Middle frontal gyrus (tissue), 1 donor: ENCODE measurements around the gene MDM2.

Experiments
- DNase-seq: peaks from one replicate; pipeline ENCODE4 v3.0.0-alpha.2; 2015; ENCODE audit warnings: low spot score; ENCODE audit errors: extremely low spot score

Gene MDM2

GRCh38 chr12:68850390-68850789 is 42.4 kb downstream of the MDM2 start:
- DNase-seq, result no peak

- DNase-seq, result no peak
Observed at GRCh38 chr12:68851592-68852306, 43.8 kb downstream of the MDM2 start.

GRCh38 chr12:68853396-68854077 is 45.6 kb downstream of the MDM2 start:
- no peak for DNase-seq

- no peak for DNase-seq
Observed at GRCh38 chr12:68854078-68854468, 46.1 kb downstream of the MDM2 start.

- no peak for DNase-seq
Observed at GRCh38 chr12:68854554-68854953, 46.6 kb downstream of the MDM2 start.

DNA sequence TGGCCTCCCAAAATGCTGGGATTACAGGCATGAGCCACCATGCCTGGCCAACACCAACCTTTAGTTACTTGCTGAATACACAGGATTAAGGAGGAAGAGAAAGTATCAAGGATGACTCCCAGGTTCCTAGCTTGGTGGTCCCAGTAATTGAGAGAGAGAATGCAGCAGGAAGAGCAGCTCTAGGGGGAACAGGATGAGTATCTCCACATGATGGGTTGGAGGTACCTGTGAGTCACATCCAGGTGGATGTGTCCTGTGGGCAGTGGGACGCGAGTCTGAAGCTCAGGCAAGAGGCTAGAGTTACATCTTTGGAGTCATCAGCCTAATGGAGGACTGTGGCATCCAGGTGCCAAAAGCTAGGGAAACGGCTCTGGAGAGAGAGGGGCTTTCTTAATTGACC is 47.1 kb downstream of the MDM2 start:
- DNase-seq, result no peak

DNA sequence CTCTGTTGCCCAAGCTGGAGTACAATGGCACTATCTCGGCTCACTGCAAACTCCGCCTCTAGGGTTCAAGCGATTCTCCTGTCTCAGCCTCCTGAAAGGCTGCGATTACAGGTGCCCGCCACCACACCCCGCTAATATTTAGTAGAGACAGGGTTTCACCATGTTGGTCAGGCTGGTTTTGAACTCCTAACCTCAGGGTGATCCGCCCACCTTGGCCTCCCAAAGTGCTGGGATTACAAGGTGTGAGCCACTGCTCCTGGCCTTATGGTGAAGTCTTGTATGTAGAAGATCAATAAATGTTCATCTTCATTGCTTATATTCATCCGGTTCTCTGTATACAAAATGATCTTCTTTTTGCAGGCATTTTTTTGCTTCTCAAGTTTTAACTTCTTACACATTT is 47.8 kb downstream of the MDM2 start:
- no peak for DNase-seq

GRCh38 chr12:68856510-68856909 is 48.5 kb downstream of the MDM2 start:
- no peak for DNase-seq

GRCh38 chr12:68861890-68862289 is 53.9 kb downstream of the MDM2 start:
- no peak for DNase-seq

DNA sequence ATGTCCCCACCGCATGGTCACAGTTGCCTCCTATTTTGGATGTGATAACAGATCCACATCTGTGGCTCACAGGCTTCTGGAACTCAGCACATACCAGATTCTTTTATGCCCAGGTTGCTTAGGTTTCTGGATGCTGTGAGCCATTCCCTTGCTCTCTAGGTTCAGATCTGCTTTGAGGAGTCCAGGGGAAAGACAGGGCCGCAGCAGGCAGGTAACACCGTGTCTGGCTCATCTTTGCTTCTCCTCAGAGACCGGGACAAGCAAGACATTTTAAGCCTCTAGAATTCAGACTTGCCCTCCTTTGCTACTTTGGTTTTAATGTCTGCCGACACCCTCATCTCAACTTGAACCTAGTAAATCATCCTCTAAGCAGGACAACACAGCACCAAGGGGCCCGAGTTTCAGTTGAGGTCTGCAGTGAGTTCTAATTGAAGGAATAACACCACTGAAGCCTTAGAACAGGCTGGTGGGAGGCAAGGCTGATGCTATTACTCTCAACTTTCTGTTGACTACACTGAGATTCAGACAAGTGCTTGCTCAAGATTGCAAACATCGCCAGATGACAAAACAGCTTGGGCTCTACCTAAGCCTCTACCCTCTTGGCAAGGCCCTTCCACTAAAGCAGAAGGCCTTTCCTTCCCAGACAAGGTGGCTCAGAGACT is 55.3 kb downstream of the MDM2 start:
- no peak for DNase-seq

DNA sequence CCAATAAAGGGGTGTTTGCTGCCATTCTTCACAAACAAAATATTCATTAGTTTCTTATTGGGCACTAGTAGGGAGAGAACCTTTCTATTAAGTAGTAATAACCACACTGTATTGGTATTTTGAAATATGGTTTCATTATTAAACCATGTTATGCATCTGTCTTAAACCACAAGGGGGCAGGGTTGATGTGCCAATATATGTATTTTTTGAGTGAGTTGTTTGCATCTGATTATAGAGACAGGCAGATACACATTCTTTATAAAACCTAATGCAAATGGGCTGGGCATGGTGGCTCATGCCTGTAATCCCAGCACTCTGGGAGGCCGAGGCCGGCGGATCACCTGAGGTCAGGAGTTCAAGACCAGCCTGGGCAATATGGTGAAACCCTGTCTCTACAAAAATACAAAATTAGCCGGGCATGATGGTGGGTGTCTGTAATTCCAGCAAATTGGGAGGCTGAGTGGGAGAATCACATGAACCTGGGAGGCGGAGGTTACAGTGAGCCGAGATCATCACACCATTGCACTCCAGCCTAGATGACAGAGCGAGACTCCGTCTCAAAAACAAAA is 56.0 kb downstream of the MDM2 start:
- DNase-seq, result peak; percentile 18

DNA sequence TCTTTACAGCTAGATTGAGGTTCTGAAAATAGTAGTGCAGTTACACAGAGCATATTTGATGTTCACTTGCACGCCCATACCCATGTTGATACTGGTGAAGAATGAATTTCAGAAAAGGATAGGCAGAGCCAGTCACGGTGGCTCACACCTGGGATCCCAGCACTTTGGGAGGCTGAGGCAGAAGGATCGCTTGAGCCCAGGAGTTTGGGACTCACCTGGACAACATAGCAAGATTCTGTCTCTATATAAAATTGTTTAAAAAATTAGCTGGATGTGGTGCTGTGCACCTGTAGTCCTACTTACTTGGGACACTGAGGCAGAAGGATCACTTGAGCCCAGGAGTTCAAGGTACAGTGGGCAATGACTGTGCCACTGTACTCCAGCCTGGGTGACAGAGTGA is 56.6 kb downstream of the MDM2 start:
- no peak for DNase-seq

DNA sequence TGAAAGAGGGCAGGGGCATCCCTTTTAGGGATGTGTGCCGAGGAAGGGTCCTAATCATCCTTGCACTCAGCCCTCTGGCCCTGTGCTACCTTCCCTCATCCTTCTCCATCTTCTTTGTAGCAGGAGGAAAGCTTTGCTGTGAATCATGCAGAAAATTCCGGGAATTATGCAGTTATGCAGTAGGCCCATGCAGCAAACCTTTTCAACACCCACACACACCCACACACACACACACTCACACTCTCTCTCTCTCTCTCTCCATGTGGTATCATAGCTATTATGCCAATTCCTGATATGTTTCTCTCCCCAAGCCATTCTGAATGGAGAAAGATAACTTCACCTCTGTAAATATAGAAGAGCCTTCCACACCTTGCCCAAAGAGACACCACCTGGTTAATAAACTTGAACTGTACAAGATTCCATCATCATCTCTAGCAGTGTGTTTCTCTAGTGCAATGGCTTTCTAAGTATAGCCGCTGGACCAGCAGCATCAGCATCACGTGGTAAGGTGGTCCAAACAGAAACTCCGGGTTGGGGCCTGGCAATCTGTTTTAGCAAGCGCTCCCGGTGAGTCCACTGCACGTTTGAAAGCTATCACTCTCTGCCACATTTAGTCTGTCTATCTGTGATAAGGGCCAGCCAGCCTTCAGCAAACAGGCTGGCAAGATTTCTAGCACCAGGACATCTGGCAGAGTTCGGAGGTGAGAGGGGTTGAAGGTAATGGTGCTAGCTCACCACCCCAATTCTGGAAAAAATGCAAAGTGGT is 57.6 kb downstream of the MDM2 start:
- DNase-seq, result no peak

GRCh38 chr12:68866950-68867349 is 59.0 kb downstream of the MDM2 start:
- no peak for DNase-seq

DNA sequence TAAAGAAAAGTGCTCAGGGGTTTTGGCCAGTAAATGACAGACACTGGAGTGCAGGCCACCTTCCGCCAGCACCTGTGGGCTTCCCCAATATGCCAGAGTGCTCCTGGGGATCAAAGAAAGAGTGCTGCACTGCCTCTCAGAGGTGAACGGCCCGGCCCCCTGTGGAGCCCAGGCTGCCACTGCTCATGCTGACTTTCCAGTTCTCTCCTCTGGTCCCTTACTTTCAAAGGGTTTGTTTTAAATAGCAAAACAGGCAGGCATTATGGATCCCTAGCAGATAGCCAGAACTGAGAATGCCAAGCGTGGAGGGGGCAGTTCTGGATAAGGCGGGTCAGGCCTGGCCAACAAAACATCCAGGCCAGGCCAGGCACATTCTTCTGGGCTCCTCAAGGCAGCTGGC is 59.6 kb downstream of the MDM2 start:
- DNase-seq, result no peak

DNA sequence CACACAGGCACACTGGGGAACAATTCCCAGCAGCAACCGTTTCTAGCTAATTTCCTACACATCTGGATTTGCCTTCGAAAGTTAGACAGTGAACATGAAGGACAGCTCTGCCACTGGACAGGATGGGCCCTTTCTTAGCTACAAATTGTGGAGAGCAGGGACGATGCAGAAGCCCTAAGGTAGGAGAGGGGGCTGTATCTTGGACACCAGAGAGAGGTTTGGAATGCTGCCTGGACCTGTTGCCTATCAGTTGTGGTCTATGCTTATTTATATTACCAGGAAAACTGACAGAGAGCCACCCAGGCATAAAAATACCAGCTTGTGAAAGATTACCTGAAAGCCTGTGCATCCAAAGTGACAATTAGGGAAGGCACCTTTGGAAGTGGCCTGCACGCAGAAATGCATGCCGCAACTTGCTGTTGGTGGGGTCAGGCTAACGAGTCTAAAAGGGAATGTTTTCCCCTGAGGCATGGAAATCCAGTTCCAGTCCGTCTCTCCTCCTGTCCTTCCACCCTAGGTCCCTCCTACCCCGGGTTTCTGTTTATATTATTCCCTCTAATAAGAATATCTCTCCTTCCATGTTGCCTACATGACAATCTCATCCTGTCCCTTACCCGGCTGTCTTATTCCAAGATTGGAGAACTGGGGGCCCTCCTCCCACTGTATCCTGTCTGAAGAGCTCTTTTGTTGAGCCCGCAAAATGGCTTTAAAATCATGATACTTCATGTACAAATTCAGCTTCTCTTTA is 60.2 kb downstream of the MDM2 start:
- no peak for DNase-seq

- DNase-seq, result no peak
Observed at GRCh38 chr12:68870011-68870410, 62.0 kb downstream of the MDM2 start.

- no peak for DNase-seq
Observed at GRCh38 chr12:68870443-68870842, 62.5 kb downstream of the MDM2 start.

DNA sequence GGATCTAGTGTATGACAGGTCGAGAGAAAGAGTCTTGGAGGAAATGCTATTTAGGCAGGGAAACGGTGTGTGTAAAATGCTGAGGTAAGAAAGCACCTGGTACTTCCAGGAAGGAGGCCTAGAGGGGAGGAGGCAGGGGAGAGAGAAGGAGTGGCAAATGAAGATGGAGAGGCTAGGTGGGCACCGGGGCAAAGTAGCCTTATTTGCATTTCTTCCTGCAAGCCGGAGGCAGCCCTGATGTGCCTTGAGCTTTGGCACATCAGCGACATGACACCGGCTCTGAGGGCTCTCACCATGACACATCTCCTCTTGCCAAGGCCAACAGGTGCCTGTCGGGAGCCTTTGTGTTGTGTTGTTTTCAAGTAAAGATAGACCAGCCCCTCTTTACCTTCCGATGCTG is 63.4 kb downstream of the MDM2 start:
- DNase-seq, result no peak

DNA sequence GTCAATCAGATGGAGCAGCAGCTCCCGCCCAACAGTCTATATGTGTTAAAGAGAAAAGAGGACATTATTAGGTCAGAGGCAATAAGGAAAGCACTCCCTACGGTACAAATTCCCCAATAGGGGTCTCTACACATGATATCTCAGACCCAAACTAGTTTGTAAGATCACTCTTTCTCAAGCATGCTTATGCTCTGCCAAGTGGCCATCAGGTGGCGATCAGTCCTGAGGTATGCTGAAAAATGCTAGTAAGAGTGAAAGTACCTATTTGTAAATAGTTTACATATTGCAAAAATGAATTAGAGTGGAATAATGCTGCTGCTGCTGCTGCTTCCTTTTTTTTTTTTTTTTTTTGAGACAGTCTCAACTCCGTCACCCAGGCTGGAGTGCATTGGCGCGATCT is 63.9 kb downstream of the MDM2 start:
- no peak for DNase-seq

DNA sequence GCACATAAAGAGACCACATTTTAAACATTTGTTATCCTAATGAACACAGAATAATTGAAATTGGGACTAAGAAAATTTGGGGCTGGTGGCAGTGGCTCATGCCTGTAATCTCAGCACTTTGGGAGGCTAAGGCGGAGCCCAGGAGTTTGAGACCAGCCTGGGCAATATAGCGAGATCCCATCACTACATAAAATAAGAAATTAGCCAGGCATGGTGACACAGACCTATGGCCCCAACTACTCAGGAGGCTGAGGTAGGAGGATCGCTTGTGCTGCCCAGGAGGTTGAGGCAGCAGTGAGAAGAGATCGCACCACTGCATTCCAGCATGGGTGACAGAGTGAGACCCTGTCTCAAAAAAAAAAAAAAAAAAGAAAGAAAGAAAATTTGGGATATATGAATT is 65.3 kb downstream of the MDM2 start:
- no peak for DNase-seq
